Caco-2 (cell line): ENCODE data around the gene WDR83. TPM values are rescaled to one million over a fixed set of nuclear protein-coding genes. Genes with fewer than 3 reads are reported as not detected.

Source experiments
- BruUV-seq: library from RNA; stranded (reverse); fragments of 400-500 nt; replicated peaks from 2 replicates; lab custom pipeline; 2021; lab: Mats Ljungman, UMichigan
- CTCF ChIA-PET: fragments of 300-600 bp; sonication (Branson Sonifier 250); formaldehyde crosslinking; loops from one replicate; lab custom pipeline; 2022; ENCODE audit warnings: antibody characterized with exemption; lab: Charles Lee
- POLR2A ChIA-PET: fragments of 300-600 bp; sonication (Branson Sonifier 250); formaldehyde crosslinking; loops from one replicate; lab custom pipeline; 2022; ENCODE audit warnings: antibody characterized with exemption; lab: Charles Lee
- DNase-seq, 2 experiments: peaks; one replicate each; pipeline versions ENCODE4 v3.0.0 to v3.0.0-alpha.2; 2020 to 2022
- H3K27me3 ChIP-seq: replicated peaks from 2 replicates; pipeline ENCODE4 v1.6.0; 2011; ENCODE audit warnings: low read length; ENCODE audit not compliant: control insufficient read depth, insufficient read depth
- H3K36me3 ChIP-seq: 2 replicates; pipeline ENCODE4 v1.5.1; 2011; ENCODE audit warnings: low read length; ENCODE audit not compliant: control insufficient read depth, insufficient read depth
- H3K4me1 ChIP-seq: fragments of 250-450 bp; sonication (Bioruptor Pico); 2 replicates; pipeline ENCODE4 v1.5.1; 2020; ENCODE audit warnings: mild to moderate bottlenecking
- H3K4me3 ChIP-seq: 2 replicates; pipeline ENCODE4 v1.5.1; 2011; ENCODE audit warnings: low read depth, mild to moderate bottlenecking, control low read depth, low read length
- H3K9me3 ChIP-seq: fragments of 250-450 bp; sonication (Bioruptor Pico); 2 replicates; pipeline ENCODE4 v1.5.1; 2020; ENCODE audit warnings: mild to moderate bottlenecking, moderate library complexity
- H3K27ac Mint-ChIP-seq: one replicate; pipeline ENCODE4 v1.8.0; 2022; ENCODE audit warnings: mixed read lengths; ENCODE audit not compliant: unreplicated experiment
- H3K27me3 Mint-ChIP-seq: one replicate; pipeline ENCODE4 v1.8.0; 2022; ENCODE audit warnings: mixed read lengths; ENCODE audit not compliant: insufficient read depth, unreplicated experiment
- H3K36me3 Mint-ChIP-seq: one replicate; pipeline ENCODE4 v1.8.0; 2022; ENCODE audit warnings: mild to moderate bottlenecking, mixed read lengths; ENCODE audit not compliant: insufficient read depth, unreplicated experiment
- H3K4me1 Mint-ChIP-seq: one replicate; pipeline ENCODE4 v1.8.0; 2022; ENCODE audit warnings: low read depth, mixed read lengths; ENCODE audit not compliant: unreplicated experiment
- H3K4me3 Mint-ChIP-seq: one replicate; pipeline ENCODE4 v1.8.0; 2022; ENCODE audit warnings: mild to moderate bottlenecking, moderate library complexity, mixed read lengths; ENCODE audit not compliant: unreplicated experiment
- H3K9me3 Mint-ChIP-seq: one replicate; pipeline ENCODE4 v1.8.0; 2022; ENCODE audit warnings: mixed read lengths; ENCODE audit not compliant: unreplicated experiment
- CTCF ChIP-seq, 2 experiments: fragments of 200-600 bp in 1 of 2; IDR thresholded peaks; 1 replicate in 1 of 2; 2 replicates in 1 of 2; pipeline versions ENCODE4 v1.5.1 to v1.8.0; 2011 to 2022; ENCODE audit warnings: antibody characterized with exemption in 1 of 2, control low read depth in 1 of 2, inconsistent platforms in 1 of 2, low read depth in 1 of 2, low read length in 1 of 2, mild to moderate bottlenecking in 1 of 2, moderate library complexity in 1 of 2; ENCODE audit not compliant: insufficient read depth in 1 of 2, severe bottlenecking in 1 of 2, unreplicated experiment in 1 of 2
- intact Hi-C: fragments of 100-400 bp; cut with micrococcal nuclease; formaldehyde crosslinking; loops from one replicate; pipeline ENCODE4 v1.10.0; 2022; ENCODE audit not compliant: unreplicated experiment
- total RNA-seq: library from RNA; stranded (reverse); gene quantifications from 2 replicates; pipeline ENCODE4 v1.2.3, GENCODE V29; 2022

WDR83 gene
- total RNA-seq, 1 experiment from 2014 or later: 17.5 TPM

GRCh38 chr19:12722566-12723380 lies 56.2 kb downstream of the WDR83 start:
- Mint-ChIP-seq H3K4me1 (peaks cover 14% of the 10 kb centered on the region), H3K4me3 (peak overlapping the region; percentile 91), H3K9me3 (no peaks in the 10 kb centered on the region), H3K27me3 (no peaks in the 10 kb centered on the region), H3K36me3 (peaks cover 58% of the 10 kb centered on the region), H3K27ac (peak overlapping the region; percentile 77)
- Histone ChIP-seq H3K36me3 (peaks cover 2% of the 10 kb centered on the region; the same call in 1 of the 2 replicates), H3K9me3 (no peaks in the 10 kb centered on the region), H3K27me3 (no peaks in the 10 kb centered on the region), H3K4me1 (0 out of 2 replicates have a peak, but pooled peaks cover 8% of the 10 kb centered on the region), H3K4me3 (peak overlapping the region; percentile 92)
- ChIA-PET CTCF (interaction anchor here (1.0 to 1.7 kb wide), 5 partner anchors 11 to 68 kb away, joined by 3 to 11 read pairs (median 3); partner anchors contain the start of genes JUNB and TRIR), POLR2A (interaction anchor here (0.6 to 1.5 kb wide), 5 partner anchors 11 to 70 kb away, joined by 3 to 8 read pairs (median 4); partner anchors contain the start of genes GET3, JUNB and TRIR)
- DNase-seq: peak; percentile 94 to 98
- intact Hi-C loops: loop anchor here (1.0 to 5.0 kb wide), 2 partner anchors 12 to 55 kb away; partner anchors contain the start of genes HOOK2 and TRIR
- TF ChIP-seq CTCF (IDR thresholded peaks at IDR 0.05; ENCODE audit: insufficient read depth in 1 of 2, low read depth in 1 of 2, low read length in 1 of 2, severe bottlenecking in 1 of 2, unreplicated experiment in 1 of 2): no peak
- BruUV-seq: TSS peak; percentile 94

GRCh38 chr19:12723381-12723640 lies 56.7 kb downstream of the WDR83 start:
- Mint-ChIP-seq H3K36me3 (peaks cover 59% of the 10 kb centered on the region), H3K27me3 (no peaks in the 10 kb centered on the region), H3K4me3 (peak overlapping the region; percentile 91), H3K27ac (peak overlapping the region; percentile 77), H3K9me3 (no peaks in the 10 kb centered on the region), H3K4me1 (peaks cover 14% of the 10 kb centered on the region)
- Histone ChIP-seq H3K27me3 (no peaks in the 10 kb centered on the region), H3K9me3 (no peaks in the 10 kb centered on the region), H3K4me3 (peak overlapping the region; percentile 92), H3K36me3 (peaks cover 2% of the 10 kb centered on the region; the same call in 1 of the 2 replicates), H3K4me1 (0 out of 2 replicates have a peak, but pooled peaks cover 8% of the 10 kb centered on the region)
- no peak for TF ChIP-seq CTCF (IDR thresholded peaks at IDR 0.05; ENCODE audit: insufficient read depth in 1 of 2, low read depth in 1 of 2, low read length in 1 of 2, severe bottlenecking in 1 of 2, unreplicated experiment in 1 of 2)
- intact Hi-C loops: loop anchor here (1.0 to 5.0 kb wide), 2 partner anchors 11 to 54 kb away; partner anchors contain the start of genes HOOK2 and TRIR
- ChIA-PET POLR2A (interaction anchor here (0.6 to 1.5 kb wide), 5 partner anchors 11 to 69 kb away, joined by 3 to 8 read pairs (median 4); partner anchors contain the start of genes GET3, JUNB and TRIR), CTCF (interaction anchor here (1.0 to 1.7 kb wide), 4 partner anchors 10 to 68 kb away, joined by 3 to 11 read pairs (median 4); partner anchors contain the start of genes JUNB and TRIR)
- BruUV-seq: no TSS peak
- DNase-seq: no peak
